Prostate gland (tissue), 2 donors: ENCODE data around the gene FJX1. TPM values are rescaled to one million over a fixed set of nuclear protein-coding genes. Genes with fewer than 3 reads are reported as not detected.

Source experiments
- DNase-seq: peaks from one replicate; pipeline ENCODE4 v3.0.0-alpha.2; 2019; ENCODE audit warnings: low spot score
- H3K27ac ChIP-seq, 2 donors: fragments of 200-600 bp; sonication (generic); 2 replicates each; pipeline ENCODE4 v1.5.1; 2017 to 2019
- H3K27me3 ChIP-seq: fragments of 200-600 bp; sonication (generic); replicated peaks from 2 replicates; pipeline ENCODE4 v1.5.1; 2019; ENCODE audit not compliant: insufficient read depth
- H3K36me3 ChIP-seq, 2 donors: fragments of 200-600 bp; sonication (generic); 1 replicate in 1 of 2; 2 replicates in 1 of 2; pipeline versions ENCODE4 v1.5.1 to v1.8.1; 2017 to 2019
- H3K4me1 ChIP-seq: fragments of 200-600 bp; sonication (generic); replicated peaks from 2 replicates; pipeline ENCODE4 v1.5.1; 2019
- H3K4me3 ChIP-seq, 2 donors: fragments of 200-600 bp; sonication (generic); 2 replicates each; pipeline ENCODE4 v1.5.1; 2017 to 2019
- H3K9me3 ChIP-seq: fragments of 200-600 bp; sonication (generic); 2 replicates; pipeline ENCODE4 v1.5.1; 2017
- CTCF ChIP-seq, 4 experiments: fragments of 200-600 bp in 2 of 4; fragments of 450-650 bp in 2 of 4; sonication (generic) in 2 of 4; IDR thresholded peaks; 1 replicate in 3 of 4; 2 replicates in 1 of 4; pipeline ENCODE4 v1.5.1; 2016 to 2019; ENCODE audit warnings: antibody characterized with exemption in 4 of 4, mild to moderate bottlenecking in 2 of 4, moderate library complexity in 2 of 4
- POLR2A ChIP-seq: fragments of 450-650 bp; IDR thresholded peaks from one replicate; pipeline ENCODE4 v1.6.1; 2016; ENCODE audit warnings: antibody characterized with exemption, mild to moderate bottlenecking
- POLR2AphosphoS5 ChIP-seq: sonication (generic); formaldehyde crosslinking; IDR thresholded peaks from one replicate; pipeline ENCODE4 v1.6.1; 2017; ENCODE audit warnings: antibody characterized with exemption
- WGBS: methylation state at CpG from one replicate; pipeline ENCODE4 v1.1.5; 2018; 5-methylcytosine and 5-hydroxymethylcytosine counted together
- intact Hi-C: fragments of 100-400 bp; cut with DNase I; formaldehyde crosslinking; loops from one replicate; pipeline ENCODE4 v1.14.2; 2022
- total RNA-seq, 2 donors: library from RNA; depleted of rRNA; stranded (reverse); fragments of >200 nt; gene quantifications; one replicate each; pipeline ENCODE4 v1.1.0, GENCODE V29; 2016

The FJX1 gene
- total RNA-seq, 2 donors from 2014 or later, result 10.8 to 13.7 TPM

- intact Hi-C loops, result no loop called here
- H3K4me3 ChIP-seq, result no peak overlapping the region
- TF ChIP-seq CTCF (IDR thresholded peaks at IDR 0.05) (no peak), POLR2AphosphoS5 (no peak), POLR2A (no peak)
- no peak for DNase-seq
- H3K36me3 ChIP-seq, result no peaks in the 10 kb centered on the region
- H3K4me1 ChIP-seq, result no peaks in the 10 kb centered on the region
- H3K27ac ChIP-seq, result no peak overlapping the region
- H3K9me3 ChIP-seq, result no peaks in the 10 kb centered on the region
- WGBS, result 98% methylated on average over 3 of the region's 3 CpGs
- no peaks in the 10 kb centered on the region for H3K27me3 ChIP-seq
These were observed 15.3 kb upstream of the FJX1 start for GRCh38 chr11:35602979-35603378.

- Histone ChIP-seq H3K4me1 (no peaks in the 10 kb centered on the region), H3K9me3 (no peaks in the 10 kb centered on the region), H3K4me3 (no peak overlapping the region), H3K36me3 (no peaks in the 10 kb centered on the region), H3K27me3 (no peaks in the 10 kb centered on the region), H3K27ac (no peak overlapping the region)
- DNase-seq, result no peak
- 11% methylated on average over 5 of the region's 5 CpGs for WGBS
- intact Hi-C loops, result no loop called here
- no peak for TF ChIP-seq POLR2AphosphoS5
- TF ChIP-seq POLR2A, result no peak
- no peak for TF ChIP-seq CTCF (IDR thresholded peaks at IDR 0.05)
These were observed 12.6 kb upstream of the FJX1 start for GRCh38 chr11:35605706-35606105.

- 58% methylated on average over 5 of the region's 5 CpGs for WGBS
- Histone ChIP-seq H3K36me3 (no peaks in the 10 kb centered on the region), H3K4me3 (no peak overlapping the region), H3K4me1 (no peaks in the 10 kb centered on the region), H3K27me3 (no peaks in the 10 kb centered on the region), H3K9me3 (no peaks in the 10 kb centered on the region), H3K27ac (no peak overlapping the region)
- intact Hi-C loops, result no loop called here
- TF ChIP-seq POLR2AphosphoS5, result no peak
- TF ChIP-seq POLR2A, result no peak
- no peak for TF ChIP-seq CTCF (IDR thresholded peaks at IDR 0.05)
- DNase-seq, result no peak
These were observed 12.1 kb upstream of the FJX1 start for GRCh38 chr11:35606206-35606605.

- 61% methylated on average over 4 of the region's 4 CpGs for WGBS
- intact Hi-C loops, result no loop called here
- Histone ChIP-seq H3K36me3 (no peaks in the 10 kb centered on the region), H3K27me3 (no peaks in the 10 kb centered on the region), H3K27ac (no peak overlapping the region), H3K9me3 (no peaks in the 10 kb centered on the region), H3K4me1 (no peaks in the 10 kb centered on the region), H3K4me3 (no peak overlapping the region)
- DNase-seq, result no peak
- TF ChIP-seq POLR2A, result no peak
- no peak for TF ChIP-seq POLR2AphosphoS5
- TF ChIP-seq CTCF (IDR thresholded peaks at IDR 0.05), result no peak
These were observed 9.8 kb upstream of the FJX1 start for GRCh38 chr11:35608502-35608901.

- TF ChIP-seq POLR2AphosphoS5 (no peak), CTCF (IDR thresholded peaks at IDR 0.05) (no peak), POLR2A (no peak)
- intact Hi-C loops, result loop anchor here (10.0 kb wide), 2 partner anchors 425 to 875 kb away; no protein-coding TSS in a partner anchor
- no peaks in the 10 kb centered on the region for H3K4me1 ChIP-seq
- no peak overlapping the region for H3K27ac ChIP-seq
- no peak for DNase-seq
- no peaks in the 10 kb centered on the region for H3K27me3 ChIP-seq
- H3K36me3 ChIP-seq, result no peaks in the 10 kb centered on the region
- no peak overlapping the region for H3K4me3 ChIP-seq
- 90% methylated on average over 6 of the region's 6 CpGs for WGBS
- H3K9me3 ChIP-seq, result no peaks in the 10 kb centered on the region
These were observed 8.6 kb upstream of the FJX1 start for GRCh38 chr11:35609656-35610055.
